ENCODE results near the gene AUTS2.

The AUTS2 gene

GRCh38 chr7:70776627-70777101, 1178.4 kb downstream of the AUTS2 start:
- Histone ChIP-seq H3K27me3 (ENCODE audit: insufficient read depth, low read depth, severe bottlenecking) (no peaks in the 10 kb centered on the region), H3K27ac (no peak overlapping the region), H3K4me3 (ENCODE audit: low read depth, low read length) (no peak overlapping the region), H3K9me3 (ENCODE audit: severe bottlenecking) (no peaks in the 10 kb centered on the region), H3K36me3 (peaks cover 77% of the 10 kb centered on the region)
- TF ChIP-seq CTCF (IDR thresholded peaks at IDR 0.05; ENCODE audit: low read depth, low read length), result no peak
- DNase-seq, result no peak

GRCh38 chr7:70777251-70777650, 1179.0 kb downstream of the AUTS2 start:
- no peak overlapping the region for H3K4me3 ChIP-seq (ENCODE audit: low read depth, low read length)
- no peaks in the 10 kb centered on the region for H3K27me3 ChIP-seq (ENCODE audit: insufficient read depth, low read depth, severe bottlenecking)
- DNase-seq, result no peak
- no peaks in the 10 kb centered on the region for H3K9me3 ChIP-seq (ENCODE audit: severe bottlenecking)
- no peak overlapping the region for H3K27ac ChIP-seq
- no peak for TF ChIP-seq CTCF (IDR thresholded peaks at IDR 0.05; ENCODE audit: low read depth, low read length)
- H3K36me3 ChIP-seq, result peaks cover 77% of the 10 kb centered on the region

GRCh38 chr7:70778585-70778984, 1180.3 kb downstream of the AUTS2 start:
- H3K27me3 ChIP-seq (ENCODE audit: insufficient read depth, low read depth, severe bottlenecking), result no peaks in the 10 kb centered on the region
- TF ChIP-seq CTCF (IDR thresholded peaks at IDR 0.05; ENCODE audit: low read depth, low read length), result no peak
- DNase-seq, result no peak
- H3K4me3 ChIP-seq (ENCODE audit: low read depth, low read length), result no peak overlapping the region
- no peak overlapping the region for H3K27ac ChIP-seq
- no peaks in the 10 kb centered on the region for H3K9me3 ChIP-seq (ENCODE audit: severe bottlenecking)
- peaks cover 77% of the 10 kb centered on the region for H3K36me3 ChIP-seq

- no peaks in the 10 kb centered on the region for H3K27me3 ChIP-seq (ENCODE audit: insufficient read depth, low read depth, severe bottlenecking)
- H3K36me3 ChIP-seq, result peaks cover 79% of the 10 kb centered on the region
- H3K27ac ChIP-seq, result no peak overlapping the region
- no peak for TF ChIP-seq CTCF (IDR thresholded peaks at IDR 0.05; ENCODE audit: low read depth, low read length)
- H3K4me3 ChIP-seq (ENCODE audit: low read depth, low read length), result no peak overlapping the region
- no peak for DNase-seq
- H3K9me3 ChIP-seq (ENCODE audit: severe bottlenecking), result no peaks in the 10 kb centered on the region
Observed at GRCh38 chr7:70779321-70779720, 1181.0 kb downstream of the AUTS2 start.

- H3K4me3 ChIP-seq (ENCODE audit: low read depth, low read length), result no peak overlapping the region
- no peak overlapping the region for H3K27ac ChIP-seq
- H3K9me3 ChIP-seq (ENCODE audit: severe bottlenecking), result no peaks in the 10 kb centered on the region
- H3K36me3 ChIP-seq, result peaks cover 81% of the 10 kb centered on the region
- no peak for DNase-seq
- H3K27me3 ChIP-seq (ENCODE audit: insufficient read depth, low read depth, severe bottlenecking), result no peaks in the 10 kb centered on the region
- TF ChIP-seq CTCF (IDR thresholded peaks at IDR 0.05; ENCODE audit: low read depth, low read length), result no peak
Observed at GRCh38 chr7:70781922-70782311, 1183.6 kb downstream of the AUTS2 start.

- TF ChIP-seq CTCF (IDR thresholded peaks at IDR 0.05; ENCODE audit: low read depth, low read length), result no peak
- no peak overlapping the region for H3K4me3 ChIP-seq (ENCODE audit: low read depth, low read length)
- no peak overlapping the region for H3K27ac ChIP-seq
- no peaks in the 10 kb centered on the region for H3K27me3 ChIP-seq (ENCODE audit: insufficient read depth, low read depth, severe bottlenecking)
- no peak for DNase-seq
- no peaks in the 10 kb centered on the region for H3K9me3 ChIP-seq (ENCODE audit: severe bottlenecking)
- H3K36me3 ChIP-seq, result peaks cover 81% of the 10 kb centered on the region
Observed at GRCh38 chr7:70782796-70783195, 1184.5 kb downstream of the AUTS2 start.
